ENCODE results near the gene RRAS2. TPM values are rescaled to one million over a fixed set of nuclear protein-coding genes. Genes with fewer than 3 reads are reported as not detected.

Gene RRAS2
- total RNA-seq, 3 donors from 2014 or later = 49.2 to 56.9 (median 53.8) TPM

GRCh38 chr11:14380125-14380936, 21.3 kb upstream of the RRAS2 start:
- H3K27me3 Mint-ChIP-seq (ENCODE audit: low read depth) = peaks cover 9% of the 10 kb centered on the region
- DNase-seq (no peak), ATAC-seq (no peak)
- no peaks in the 10 kb centered on the region for H3K36me3 Mint-ChIP-seq (ENCODE audit: insufficient read depth)
- peak overlapping the region; percentile 76 for H3K4me3 Mint-ChIP-seq
- no peaks in the 10 kb centered on the region for H3K9me3 Mint-ChIP-seq
- H3K4me1 Mint-ChIP-seq (ENCODE audit: low read depth) = peaks cover 9% of the 10 kb centered on the region

GRCh38 chr11:14378171-14378570, 19.2 kb upstream of the RRAS2 start:
- DNase-seq (no peak), ATAC-seq (no peak)
- Mint-ChIP-seq H3K36me3 (ENCODE audit: insufficient read depth) (no peaks in the 10 kb centered on the region), H3K4me3 (no peak overlapping the region), H3K9me3 (no peaks in the 10 kb centered on the region), H3K4me1 (ENCODE audit: low read depth) (peaks cover 10% of the 10 kb centered on the region), H3K27me3 (ENCODE audit: low read depth) (peaks cover 9% of the 10 kb centered on the region)

GRCh38 chr11:14376920-14377319, 17.9 kb upstream of the RRAS2 start:
- ATAC-seq = no peak
- H3K9me3 Mint-ChIP-seq = no peaks in the 10 kb centered on the region
- H3K27me3 Mint-ChIP-seq (ENCODE audit: low read depth) = peaks cover 9% of the 10 kb centered on the region
- H3K36me3 Mint-ChIP-seq (ENCODE audit: insufficient read depth) = no peaks in the 10 kb centered on the region
- no peak overlapping the region for H3K4me3 Mint-ChIP-seq
- H3K4me1 Mint-ChIP-seq (ENCODE audit: low read depth) = peaks cover 10% of the 10 kb centered on the region
- no peak for DNase-seq

- no peak overlapping the region for H3K4me3 Mint-ChIP-seq
- peaks cover 10% of the 10 kb centered on the region for H3K4me1 Mint-ChIP-seq (ENCODE audit: low read depth)
- DNase-seq (no peak), ATAC-seq (peak; percentile 58 to 69)
- H3K27me3 Mint-ChIP-seq (ENCODE audit: low read depth) = peaks cover 3% of the 10 kb centered on the region
- no peaks in the 10 kb centered on the region for H3K36me3 Mint-ChIP-seq (ENCODE audit: insufficient read depth)
- H3K9me3 Mint-ChIP-seq = no peaks in the 10 kb centered on the region
Measured at GRCh38 chr11:14374922-14375830, 16.2 kb upstream of the RRAS2 start.

GRCh38 chr11:14373941-14374646, 15.1 kb upstream of the RRAS2 start:
- no peaks in the 10 kb centered on the region for H3K36me3 Mint-ChIP-seq (ENCODE audit: insufficient read depth)
- no peak overlapping the region for H3K4me3 Mint-ChIP-seq
- DNase-seq = no peak
- no peaks in the 10 kb centered on the region for H3K9me3 Mint-ChIP-seq
- no peaks in the 10 kb centered on the region for H3K27me3 Mint-ChIP-seq (ENCODE audit: low read depth)
- ATAC-seq = no peak
- H3K4me1 Mint-ChIP-seq (ENCODE audit: low read depth) = peaks cover 11% of the 10 kb centered on the region

GRCh38 chr11:14372011-14372410, 13.0 kb upstream of the RRAS2 start:
- no peaks in the 10 kb centered on the region for H3K36me3 Mint-ChIP-seq (ENCODE audit: insufficient read depth)
- DNase-seq (no peak), ATAC-seq (no peak)
- H3K4me1 Mint-ChIP-seq (ENCODE audit: low read depth) = peaks cover 14% of the 10 kb centered on the region
- no peak overlapping the region for H3K4me3 Mint-ChIP-seq
- no peaks in the 10 kb centered on the region for H3K9me3 Mint-ChIP-seq
- no peaks in the 10 kb centered on the region for H3K27me3 Mint-ChIP-seq (ENCODE audit: low read depth)

GRCh38 chr11:14371249-14371648, 12.3 kb upstream of the RRAS2 start:
- no peak overlapping the region for H3K4me3 Mint-ChIP-seq
- no peaks in the 10 kb centered on the region for H3K27me3 Mint-ChIP-seq (ENCODE audit: low read depth)
- no peak for DNase-seq
- no peaks in the 10 kb centered on the region for H3K9me3 Mint-ChIP-seq
- H3K36me3 Mint-ChIP-seq (ENCODE audit: insufficient read depth) = no peaks in the 10 kb centered on the region
- H3K4me1 Mint-ChIP-seq (ENCODE audit: low read depth) = peaks cover 15% of the 10 kb centered on the region
- ATAC-seq = peak; percentile 32 to 35

- no peaks in the 10 kb centered on the region for H3K27me3 Mint-ChIP-seq (ENCODE audit: low read depth)
- no peak overlapping the region for H3K4me3 Mint-ChIP-seq
- peaks cover 12% of the 10 kb centered on the region for H3K4me1 Mint-ChIP-seq (ENCODE audit: low read depth)
- ATAC-seq (peak; percentile 52 to 64), DNase-seq (no peak)
- H3K36me3 Mint-ChIP-seq (ENCODE audit: insufficient read depth) = no peaks in the 10 kb centered on the region
- no peaks in the 10 kb centered on the region for H3K9me3 Mint-ChIP-seq
Measured at GRCh38 chr11:14370496-14370895, 11.5 kb upstream of the RRAS2 start.

- peaks cover 9% of the 10 kb centered on the region for H3K4me1 Mint-ChIP-seq (ENCODE audit: low read depth)
- ATAC-seq = no peak
- no peaks in the 10 kb centered on the region for H3K9me3 Mint-ChIP-seq
- no peak for DNase-seq
- no peaks in the 10 kb centered on the region for H3K27me3 Mint-ChIP-seq (ENCODE audit: low read depth)
- H3K36me3 Mint-ChIP-seq (ENCODE audit: insufficient read depth) = no peaks in the 10 kb centered on the region
- H3K4me3 Mint-ChIP-seq = no peak overlapping the region
Measured at GRCh38 chr11:14369598-14369997, 10.6 kb upstream of the RRAS2 start.

GRCh38 chr11:14366936-14367335, 8.0 kb upstream of the RRAS2 start:
- Mint-ChIP-seq H3K27me3 (ENCODE audit: low read depth) (no peaks in the 10 kb centered on the region), H3K36me3 (ENCODE audit: insufficient read depth) (no peaks in the 10 kb centered on the region), H3K4me1 (ENCODE audit: low read depth) (peaks cover 9% of the 10 kb centered on the region), H3K4me3 (no peak overlapping the region), H3K9me3 (no peaks in the 10 kb centered on the region)
- ATAC-seq (no peak), DNase-seq (no peak)

GRCh38 chr11:14364322-14364721, 5.3 kb upstream of the RRAS2 start:
- ATAC-seq = no peak
- H3K4me3 Mint-ChIP-seq = no peak overlapping the region
- H3K9me3 Mint-ChIP-seq = no peaks in the 10 kb centered on the region
- H3K27me3 Mint-ChIP-seq (ENCODE audit: low read depth) = no peaks in the 10 kb centered on the region
- no peak for DNase-seq
- H3K36me3 Mint-ChIP-seq (ENCODE audit: insufficient read depth) = no peaks in the 10 kb centered on the region
- peaks cover 6% of the 10 kb centered on the region for H3K4me1 Mint-ChIP-seq (ENCODE audit: low read depth)

GRCh38 chr11:14362611-14363010, 3.6 kb upstream of the RRAS2 start:
- Mint-ChIP-seq H3K27me3 (ENCODE audit: low read depth) (no peaks in the 10 kb centered on the region), H3K36me3 (ENCODE audit: insufficient read depth) (no peaks in the 10 kb centered on the region), H3K9me3 (no peaks in the 10 kb centered on the region), H3K4me3 (no peak overlapping the region), H3K4me1 (ENCODE audit: low read depth) (peaks cover 9% of the 10 kb centered on the region)
- no peak for DNase-seq
- ATAC-seq = no peak

- H3K36me3 Mint-ChIP-seq (ENCODE audit: insufficient read depth) = no peaks in the 10 kb centered on the region
- ATAC-seq = no peak
- DNase-seq = no peak
- no peak overlapping the region for H3K4me3 Mint-ChIP-seq
- peaks cover 10% of the 10 kb centered on the region for H3K4me1 Mint-ChIP-seq (ENCODE audit: low read depth)
- no peaks in the 10 kb centered on the region for H3K27me3 Mint-ChIP-seq (ENCODE audit: low read depth)
- H3K9me3 Mint-ChIP-seq = no peaks in the 10 kb centered on the region
Measured at GRCh38 chr11:14361951-14362350, 3.0 kb upstream of the RRAS2 start.

- DNase-seq (no peak), ATAC-seq (no peak)
- no peaks in the 10 kb centered on the region for H3K27me3 Mint-ChIP-seq (ENCODE audit: low read depth)
- no peaks in the 10 kb centered on the region for H3K9me3 Mint-ChIP-seq
- H3K36me3 Mint-ChIP-seq (ENCODE audit: insufficient read depth) = peaks cover 4% of the 10 kb centered on the region
- no peak overlapping the region for H3K4me3 Mint-ChIP-seq
- peaks cover 16% of the 10 kb centered on the region for H3K4me1 Mint-ChIP-seq (ENCODE audit: low read depth)
Measured at GRCh38 chr11:14360976-14361375, 2.0 kb upstream of the RRAS2 start.

Measured in activated T-cell treated with anti-CD3 and anti-CD28 coated beads, Interleukin-2, amount 50 U/mL, for 4 hours (primary cell).